Pancreas (tissue), 10 donors: ENCODE results near the gene URI1. TPM values are rescaled to one million over a fixed set of nuclear protein-coding genes. Genes with fewer than 3 reads are reported as not detected.

ENCODE experiments used
- ATAC-seq, 4 donors: fragments of 200-7000 bp; cut with Tn5 transposase; one replicate each; pipeline versions ENCODE4 v1.8.0 to v1.9.1; 2020; ENCODE audit warnings: mild to moderate bottlenecking in 4 of 4, moderate library complexity in 4 of 4
- DNase-seq, 6 donors: peaks; one replicate each; pipeline ENCODE4 v3.0.0-alpha.2; 2020
- FAIRE-seq: peaks from 2 replicates; lab custom pipeline; 2012; peaks lifted over from hg19 to GRCh38; lab: Jason Lieb, UNC
- H3K27ac ChIP-seq, 4 donors: fragments of 200-600 bp; sonication (generic); 1 replicate in 3 of 4; 2 replicates in 1 of 4; pipeline versions ENCODE4 v1.5.0 to v1.8.0; 2020
- H3K27me3 ChIP-seq, 4 donors: fragments of 200-600 bp; one replicate each; pipeline ENCODE4 v1.8.0; 2021
- H3K36me3 ChIP-seq, 3 donors: fragments of 200-600 bp; sonication (generic) in 1 of 3; one replicate each; pipeline versions ENCODE4 v1.5.0 to v1.8.0; 2020 to 2021
- H3K4me1 ChIP-seq, 3 donors: fragments of 200-600 bp; one replicate each; pipeline ENCODE4 v1.8.0; 2021
- H3K4me3 ChIP-seq, 4 donors: fragments of 200-600 bp; sonication (generic) in 2 of 4; one replicate each; pipeline versions ENCODE4 v1.5.0 to v1.8.0; 2020 to 2021
- H3K9me3 ChIP-seq, 4 donors: fragments of 200-600 bp; one replicate each; pipeline ENCODE4 v1.8.0; 2021
- WGBS, 2 donors: extraction: QIAGEN DNeasy Blood & Tissue Kit; methylation state at CpG; one replicate each; pipeline ENCODE4 v1.1.7; 2013; 5-methylcytosine and 5-hydroxymethylcytosine counted together
- intact Hi-C, 3 donors: fragments of 100-400 bp; cut with DNase I; formaldehyde crosslinking; loops; one replicate each; pipeline versions ENCODE4 v1.11.1 to v1.14.2; 2022
- polyA plus RNA-seq, 2 donors: library from polyadenylated mRNA; stranded (reverse); fragments of 200-250 nt; gene quantifications; one replicate each; pipeline ENCODE4 v1.2.3, GENCODE V29; 2013
- total RNA-seq, 6 donors: library from RNA; stranded (reverse); fragmentation: NEBNext Ultra II Directional in 4 of 6; extraction: Animal tissue kit (Norgen Biotek cat#: 25700) in 4 of 6; gene quantifications; one replicate each; pipeline versions ENCODE4 v1.2.1 to v1.2.4, GENCODE V29; 2021 to 2023
- TF ChIP-seq, protein P1 (sequence below), 4 donors: fragments of 200-600 bp; sonication (generic) in 3 of 4; IDR thresholded peaks; one replicate each; pipeline versions ENCODE4 v1.5.0 to v1.8.0; 2021; ENCODE audit warnings: antibody characterized with exemption in 4 of 4
- donor health status: healthy with polysubstance abuse.
- donor health status: DM: no; HTN: no; CAD: no; lungs with moderate emphysema.
- donor health status: DM: no; HTN: no; CAD: no.
- donor health status: control.
- donor health status: control.
- donor health status: Bipolar disorder and iron deficiency.
- donor health status: DM: yes; HTN: yes; CAD: no.
- donor health status: DM: no; HTN: no; CAD: no.
- donor health status: DM: no; HTN: no; CAD: no.
- donor health status: DM: yes; HTN: yes; CAD: no.

URI1 gene
- total and polyA plus RNA-seq, 8 donors = 8.6 to 33.4 (median 25.0) TPM

DNA sequence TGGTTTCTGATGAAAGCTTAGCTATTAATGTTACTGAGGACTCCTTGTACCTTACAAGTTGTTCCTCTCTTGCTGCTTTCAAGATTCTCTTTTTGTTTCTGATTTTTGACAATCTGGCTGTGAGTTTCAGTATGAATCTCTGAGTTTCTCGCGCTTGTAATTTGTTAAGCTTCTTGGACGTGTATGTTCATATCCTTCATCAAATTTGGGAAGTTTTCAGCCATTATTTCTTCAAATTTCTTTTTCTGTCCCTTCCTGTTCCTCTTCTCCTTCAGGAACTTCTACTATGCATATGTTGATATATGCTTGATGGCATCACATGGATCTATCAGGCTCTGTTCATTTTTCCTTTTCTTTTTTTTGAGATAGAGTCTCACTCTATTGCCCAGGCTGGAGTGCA, 5.6 kb upstream of the URI1 start:
- DNase-seq (no peak), ATAC-seq (no peak), FAIRE-seq (no peak)
- Histone ChIP-seq H3K27ac (no peak overlapping the region), H3K4me1 (peaks cover 0 to 2% (median 0%) of the 10 kb centered on the region in 3 donors), H3K27me3 (no peaks in the 10 kb centered on the region), H3K9me3 (no peaks in the 10 kb centered on the region), H3K4me3 (no peak overlapping the region), H3K36me3 (no peaks in the 10 kb centered on the region)
- intact Hi-C loops = no loop called here
- TF ChIP-seq, protein P1, sequence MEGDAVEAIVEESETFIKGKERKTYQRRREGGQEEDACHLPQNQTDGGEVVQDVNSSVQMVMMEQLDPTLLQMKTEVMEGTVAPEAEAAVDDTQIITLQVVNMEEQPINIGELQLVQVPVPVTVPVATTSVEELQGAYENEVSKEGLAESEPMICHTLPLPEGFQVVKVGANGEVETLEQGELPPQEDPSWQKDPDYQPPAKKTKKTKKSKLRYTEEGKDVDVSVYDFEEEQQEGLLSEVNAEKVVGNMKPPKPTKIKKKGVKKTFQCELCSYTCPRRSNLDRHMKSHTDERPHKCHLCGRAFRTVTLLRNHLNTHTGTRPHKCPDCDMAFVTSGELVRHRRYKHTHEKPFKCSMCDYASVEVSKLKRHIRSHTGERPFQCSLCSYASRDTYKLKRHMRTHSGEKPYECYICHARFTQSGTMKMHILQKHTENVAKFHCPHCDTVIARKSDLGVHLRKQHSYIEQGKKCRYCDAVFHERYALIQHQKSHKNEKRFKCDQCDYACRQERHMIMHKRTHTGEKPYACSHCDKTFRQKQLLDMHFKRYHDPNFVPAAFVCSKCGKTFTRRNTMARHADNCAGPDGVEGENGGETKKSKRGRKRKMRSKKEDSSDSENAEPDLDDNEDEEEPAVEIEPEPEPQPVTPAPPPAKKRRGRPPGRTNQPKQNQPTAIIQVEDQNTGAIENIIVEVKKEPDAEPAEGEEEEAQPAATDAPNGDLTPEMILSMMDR (IDR thresholded peaks at IDR 0.05) = no peak
- WGBS, 2 donors = 81 to 89% methylated on average over 3 of the region's 3 CpGs

- ATAC-seq = no peak
- intact Hi-C loops = no loop called here
- no peak for FAIRE-seq
Measured at GRCh38 chr19:29939628-29940027, 2.4 kb upstream of the URI1 start.

GRCh38 chr19:29940971-29941585, 961 bp upstream of the URI1 start:
- Histone ChIP-seq H3K36me3 (no peaks in the 10 kb centered on the region), H3K4me1 (peaks cover 6 to 27% (median 13%) of the 10 kb centered on the region in 3 donors), H3K27ac (no peak overlapping the region), H3K27me3 (no peaks in the 10 kb centered on the region), H3K4me3 (no peak overlapping the region), H3K9me3 (no peaks in the 10 kb centered on the region)
- FAIRE-seq = no peak
- ATAC-seq = no peak
- DNase-seq = no peak
- intact Hi-C loops = no loop called here
- 79 to 87% methylated on average over 9 of the region's 9 CpGs for WGBS, 2 donors
- TF ChIP-seq, protein P1 (IDR thresholded peaks at IDR 0.05) = no peak

More at GRCh38 chr19:29939628-29940027, 2.4 kb upstream of the URI1 start:
- no peaks in the 10 kb centered on the region for H3K36me3 ChIP-seq
- H3K27ac ChIP-seq = no peak overlapping the region
- TF ChIP-seq, protein P1 (IDR thresholded peaks at IDR 0.05) = no peak
- WGBS, 2 donors = 87 to 94% methylated on average over 1 of the region's 1 CpG
- H3K4me1 ChIP-seq = peaks cover under 1 to 14% (median 2%) of the 10 kb centered on the region in 3 donors
- no peaks in the 10 kb centered on the region for H3K9me3 ChIP-seq
- no peaks in the 10 kb centered on the region for H3K27me3 ChIP-seq
- H3K4me3 ChIP-seq = no peak overlapping the region
- no peak for DNase-seq

DNA sequence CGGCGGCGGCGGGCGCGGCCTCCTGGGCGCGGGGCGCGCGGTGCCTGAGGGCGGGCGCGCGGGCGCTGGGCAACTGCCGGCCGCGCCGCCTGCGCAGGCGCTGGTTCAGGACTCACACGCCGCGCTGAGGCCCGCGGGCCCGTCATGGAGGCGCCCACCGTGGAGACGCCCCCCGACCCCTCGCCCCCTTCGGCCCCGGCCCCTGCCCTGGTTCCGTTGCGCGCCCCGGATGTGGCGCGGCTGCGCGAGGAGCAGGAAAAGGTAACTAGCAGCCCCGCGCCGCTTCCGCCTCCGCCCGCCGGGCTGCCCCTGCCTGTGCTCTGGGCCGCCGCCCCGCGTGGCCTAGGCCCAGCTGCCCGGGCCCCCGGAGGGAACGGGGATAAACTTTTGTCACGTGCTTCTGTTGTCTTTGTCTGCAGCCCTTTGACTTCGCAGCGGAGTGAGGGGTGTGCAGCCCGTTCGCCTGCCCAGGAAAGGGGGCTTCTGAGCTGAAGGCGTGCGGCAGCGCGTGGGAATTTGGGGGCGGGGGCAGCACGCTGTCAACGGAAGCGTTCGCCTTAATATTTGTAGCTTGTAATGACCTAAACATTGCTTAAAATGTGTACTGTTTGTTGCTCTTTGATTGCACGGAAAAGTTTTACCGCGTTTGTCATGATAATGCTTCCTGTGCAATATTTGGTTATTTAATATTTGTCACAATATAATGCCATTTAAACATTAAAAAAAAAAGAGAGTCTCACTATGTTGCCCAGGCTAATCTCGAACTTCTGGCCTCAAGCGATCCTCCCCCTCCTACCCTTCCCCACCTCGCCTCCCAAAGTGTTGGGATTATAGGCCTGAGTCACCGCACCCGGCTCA, 594 bp downstream of the URI1 start:
- TF ChIP-seq, protein P1 (IDR thresholded peaks at IDR 0.05) = no peak
- FAIRE-seq = no peak
- Histone ChIP-seq H3K27ac (peak overlapping the region in 3 of 4 donors; percentile 23 to 51 (median 47)), H3K4me3 (peak overlapping the region; percentile 62 to 95 (median 72)), H3K9me3 (no peaks in the 10 kb centered on the region), H3K27me3 (no peaks in the 10 kb centered on the region), H3K36me3 (no peaks in the 10 kb centered on the region), H3K4me1 (peaks cover 6 to 28% (median 13%) of the 10 kb centered on the region in 3 donors)
- 2 to 3% methylated on average over 44 to 79 of the region's 79 CpGs for WGBS, 2 donors
- peak; percentile 74 to 80 (median 78) for ATAC-seq
- intact Hi-C loops = no loop called here
- peak; percentile 47 to 84 (median 63) for DNase-seq
